GM12865 (cell line): ENCODE data around the gene HSF5.

ENCODE experiments used
- DNase-seq: peaks from one replicate; pipeline ENCODE4 v3.0.0; 2010; ENCODE audit warnings: low read depth
- H3K4me3 ChIP-seq: 2 replicates; pipeline ENCODE4 v1.5.1; 2011; ENCODE audit warnings: mild to moderate bottlenecking, low read depth, low read length, control low read depth
- CTCF ChIP-seq: IDR thresholded peaks from 2 replicates; pipeline ENCODE4 v1.5.1; 2011; ENCODE audit warnings: low read length, control low read depth, low read depth, inconsistent platforms; ENCODE audit not compliant: insufficient read depth; ENCODE audit errors: missing control alignments

The HSF5 gene

GRCh38 chr17:58390884-58391283 is 97.3 kb downstream of the HSF5 start:
- no peak for DNase-seq
- H3K4me3 ChIP-seq, result no peak overlapping the region

GRCh38 chr17:58388302-58389190 is 99.7 kb downstream of the HSF5 start:
- H3K4me3 ChIP-seq, result no peak overlapping the region
- no peak for DNase-seq
- TF ChIP-seq CTCF, result no peak

More at GRCh38 chr17:58390884-58391283, 97.3 kb downstream of the HSF5 start:
- no peak for TF ChIP-seq CTCF

GRCh38 chr17:58387834-58388233 is 100.4 kb downstream of the HSF5 start:
- TF ChIP-seq CTCF, result no peak
- DNase-seq, result no peak
- H3K4me3 ChIP-seq, result no peak overlapping the region

- no peak for TF ChIP-seq CTCF
- no peak for DNase-seq
- H3K4me3 ChIP-seq, result no peak overlapping the region
Observed at GRCh38 chr17:58386708-58387107, 101.5 kb downstream of the HSF5 start.

- TF ChIP-seq CTCF, result no peak
- no peak for DNase-seq
- H3K4me3 ChIP-seq, result no peak overlapping the region
Observed at GRCh38 chr17:58385359-58385899, 102.8 kb downstream of the HSF5 start.

- H3K4me3 ChIP-seq, result no peak overlapping the region
- no peak for DNase-seq
- TF ChIP-seq CTCF, result no peak
Observed at GRCh38 chr17:58384897-58385296, 103.3 kb downstream of the HSF5 start.
